ENCODE measurements around the gene TMEM88. TPM values are rescaled to one million over a fixed set of nuclear protein-coding genes. Genes with fewer than 3 reads are reported as not detected.

Gene TMEM88
- total and polyA plus RNA-seq, 2 of the 13 experiments (the other 11 are each of a cell fraction or from before 2014, with no cell fraction given), result 0.31 to 0.66 TPM

DNA sequence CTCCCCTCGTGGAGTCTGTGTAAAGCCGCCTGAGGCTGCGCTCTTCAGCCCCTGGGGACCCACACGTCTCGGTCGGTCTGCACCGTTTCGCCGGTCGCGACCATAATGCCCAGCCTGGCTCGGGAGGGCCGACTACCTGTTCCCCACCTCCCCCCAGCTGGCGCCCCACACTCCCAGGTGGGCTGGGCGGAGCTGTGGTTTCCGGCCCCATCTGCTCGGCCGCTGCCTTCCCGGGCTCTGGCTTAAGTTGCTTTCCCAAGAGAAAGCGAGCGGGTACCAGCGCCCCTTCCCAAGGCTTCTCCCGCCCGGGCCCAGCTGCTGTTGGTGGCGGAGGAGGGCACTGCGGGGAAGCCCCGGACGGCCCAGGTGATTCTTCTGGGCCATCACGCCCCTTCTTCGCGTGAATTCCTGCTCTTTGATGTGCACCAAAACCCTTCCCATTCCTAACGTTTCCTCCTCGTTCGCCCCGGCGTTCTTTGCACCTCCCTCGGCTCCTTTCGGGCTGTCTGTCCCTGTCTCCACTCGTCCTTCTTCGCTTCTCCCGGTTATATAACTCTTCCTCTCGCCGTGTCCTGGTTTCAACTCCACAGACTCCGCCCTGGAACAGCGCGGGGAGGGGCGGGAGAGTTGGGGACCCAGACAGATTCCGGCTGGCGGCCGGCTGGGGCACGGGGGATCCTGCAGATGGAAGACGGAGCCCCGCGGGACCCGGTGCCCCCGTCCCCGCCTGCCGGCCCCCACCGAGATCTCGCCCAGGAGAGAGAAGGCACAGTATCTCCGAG, 18.9 kb upstream of the TMEM88 start (continued):
- TF ChIP-seq NR2F6 (IDR thresholded peaks at IDR 0.05) (no peak), NR2F6 (CRISPR knock-in tag; IDR thresholded peaks at IDR 0.05) (no peak; the same call in 1 of the 2 replicates), MAFK (conservative IDR thresholded peaks at IDR 0.05 in 1 of 2, IDR thresholded peaks at IDR 0.05 in 1 of 2; ENCODE audit: low read length in 2 of 2) (no peak), ZMYM4 (CRISPR knock-in tag; IDR thresholded peaks at IDR 0.05) (no peak), ZFP82 (CRISPR knock-in tag; IDR thresholded peaks at IDR 0.05; ENCODE audit: borderline replicate concordance) (peak; percentile 88; the same call in 1 of the 2 replicates), DMAP1 (CRISPR knock-in tag; IDR thresholded peaks at IDR 0.05) (no peak), SRSF1 (optimal IDR thresholded peaks at IDR 0.05; ENCODE audit: low read depth, low read length) (no peak), PCBP2 (optimal IDR thresholded peaks at IDR 0.05; ENCODE audit: low read depth, low read length, poor library complexity, severe bottlenecking) (no peak), MED8 (CRISPR knock-in tag; IDR thresholded peaks at IDR 0.05; ENCODE audit: insufficient replicate concordance) (no peak), THAP8 (CRISPR knock-in tag; IDR thresholded peaks at IDR 0.05; ENCODE audit: borderline replicate concordance) (no peak), RERE (CRISPR knock-in tag; IDR thresholded peaks at IDR 0.05; ENCODE audit: low read depth) (no peak), POGZ (CRISPR knock-in tag; IDR thresholded peaks at IDR 0.05) (no peak), ONECUT2 (CRISPR knock-in tag; IDR thresholded peaks at IDR 0.05) (no peak), ZNF746 (CRISPR knock-in tag; IDR thresholded peaks at IDR 0.05) (no peak), HOMEZ (CRISPR knock-in tag; IDR thresholded peaks at IDR 0.05; ENCODE audit: low read depth) (no peak), SRF (IDR thresholded peaks at IDR 0.05; ENCODE audit: low read depth, low read length) (no peak), MAFF (IDR thresholded peaks at IDR 0.05; ENCODE audit: low read depth, low read length) (no peak), RNF2 (conservative IDR thresholded peaks at IDR 0.05; ENCODE audit: low read depth) (no peak), ZBTB7A (CRISPR knock-in tag; IDR thresholded peaks at IDR 0.05) (no peak), TCF7L2 (IDR thresholded peaks at IDR 0.05; ENCODE audit: low read depth, low read length) (no peak), NFE2L1 (CRISPR knock-in tag; IDR thresholded peaks at IDR 0.05; ENCODE audit: borderline replicate concordance) (no peak), ZBTB37 (CRISPR knock-in tag; IDR thresholded peaks at IDR 0.05) (no peak), SMAD3 (CRISPR knock-in tag; IDR thresholded peaks at IDR 0.05) (no peak)

Data from HepG2 (cell line).